Posterior vena cava (tissue), 2 donors: ENCODE measurements around the gene GABRB2. TPM values are rescaled to one million over a fixed set of nuclear protein-coding genes. Genes with fewer than 3 reads are reported as not detected.
"Not testable (repeated sequence)": the region's sequence is repeated elsewhere in the genome, so short reads cannot be mapped to it uniquely, and the experiment has no call there.

ENCODE experiments used
- DNase-seq: peaks from one replicate; pipeline ENCODE4 v3.0.0-alpha.2; 2020; ENCODE audit warnings: low spot score
- intact Hi-C, 2 donors: fragments of 100-400 bp; cut with DNase I; formaldehyde crosslinking; loops; one replicate each; pipeline versions ENCODE4 v1.14.1 to v1.14.2; 2022 to 2023
- total RNA-seq, 2 donors: library from RNA; stranded (reverse); fragmentation: NEBNext Ultra II Directional; extraction: Animal tissue kit (Norgen Biotek cat#: 25700); gene quantifications; one replicate each; pipeline ENCODE4 v1.2.1, GENCODE V29; 2021
- donor health status: DM: yes; HTN: yes; CAD: no.
- donor health status: DM: yes; HTN: yes; CAD: no.

The GABRB2 gene
- total RNA-seq, 2 donors from 2014 or later, result 0.86 to 0.93 TPM

- intact Hi-C loops, result no loop called here
- DNase-seq, result no peak
Measured at GRCh38 chr5:161269125-161269524, 277.4 kb downstream of the GABRB2 start.

DNA sequence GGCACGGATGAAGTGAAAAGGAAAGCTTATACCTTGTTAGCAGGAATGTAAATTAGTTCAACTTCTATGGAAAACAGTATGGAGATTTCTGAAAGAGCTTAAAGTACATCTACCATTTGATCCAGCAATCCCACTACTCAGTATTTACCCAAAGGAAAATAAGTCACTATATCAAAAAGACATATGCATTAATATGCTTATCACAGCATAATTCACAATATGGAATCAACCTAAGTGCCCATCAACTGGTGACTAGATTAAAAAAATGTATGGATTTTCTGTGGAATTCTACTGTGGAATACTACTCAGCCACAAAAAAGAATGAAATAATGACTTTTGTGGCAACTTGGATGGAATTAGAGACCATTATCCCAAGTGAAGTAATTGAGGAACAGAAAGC, 279.6 kb downstream of the GABRB2 start:
- no peak for DNase-seq
- intact Hi-C loops, result no loop called here

DNA sequence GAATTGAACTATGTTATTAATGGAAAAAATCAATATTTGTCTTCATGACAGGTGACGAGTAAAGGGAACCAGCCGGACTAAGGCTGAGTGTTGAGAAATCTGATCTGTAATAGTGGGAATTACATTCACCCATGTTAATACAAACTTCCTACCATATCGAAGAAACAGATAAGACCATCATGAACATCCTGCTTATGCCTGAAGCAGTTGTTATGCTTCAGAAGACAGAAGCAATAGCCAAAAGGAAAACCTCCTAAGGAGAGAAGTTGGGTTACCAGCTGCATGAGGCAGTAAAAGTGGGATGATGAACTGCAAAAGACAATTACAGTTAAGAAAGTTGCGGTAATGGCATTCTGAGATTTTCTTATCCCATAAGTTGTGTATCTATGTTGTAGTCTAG, 281.5 kb downstream of the GABRB2 start:
- intact Hi-C loops, result no loop called here
- DNase-seq, result no peak

DNA sequence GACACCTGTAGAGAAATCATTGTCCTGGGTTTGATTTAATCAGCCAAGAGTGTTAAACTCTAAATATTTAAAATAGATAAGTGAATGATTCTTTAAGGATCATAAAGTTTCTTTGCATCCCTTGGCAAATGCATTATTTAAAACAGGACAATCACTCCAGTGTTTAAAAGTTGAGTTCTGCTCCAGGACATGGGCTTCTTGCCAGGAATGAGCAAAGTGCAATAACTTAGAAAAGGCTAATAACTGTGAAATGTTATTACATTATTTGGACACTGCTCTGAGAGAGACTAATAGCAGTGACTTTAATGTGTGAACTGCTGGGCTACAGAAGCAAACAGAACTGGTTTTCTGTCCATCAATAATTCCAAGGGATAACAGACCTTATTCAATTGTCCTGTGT, 283.3 kb downstream of the GABRB2 start:
- intact Hi-C loops, result no loop called here
- no peak for DNase-seq

- intact Hi-C loops, result no loop called here
- DNase-seq, result no peak
Measured at GRCh38 chr5:161261668-161262323, 284.7 kb downstream of the GABRB2 start.

DNA sequence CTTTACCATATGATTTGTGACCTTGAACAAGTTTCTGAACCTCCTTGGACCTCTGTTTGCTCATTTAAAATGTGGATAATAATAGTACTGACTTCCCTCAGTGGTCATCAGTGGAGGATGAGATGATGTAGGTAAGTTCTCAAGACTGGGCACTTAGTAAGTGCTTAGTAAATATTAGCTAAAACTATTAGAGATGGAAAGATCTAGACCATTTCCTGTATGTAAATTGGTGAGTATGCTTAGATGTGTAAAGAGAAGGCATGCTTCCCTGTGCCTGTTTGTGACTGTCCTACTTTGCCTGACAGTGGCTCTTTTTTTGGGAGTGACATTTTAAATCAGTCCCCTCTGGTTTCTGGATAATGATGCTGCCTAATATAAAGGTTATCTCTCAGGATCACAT, 288.1 kb downstream of the GABRB2 start:
- DNase-seq, result no peak
- intact Hi-C loops, result no loop called here

- DNase-seq, result no peak
- intact Hi-C loops, result no loop called here
Measured at GRCh38 chr5:161256957-161257356, 289.6 kb downstream of the GABRB2 start.

DNA sequence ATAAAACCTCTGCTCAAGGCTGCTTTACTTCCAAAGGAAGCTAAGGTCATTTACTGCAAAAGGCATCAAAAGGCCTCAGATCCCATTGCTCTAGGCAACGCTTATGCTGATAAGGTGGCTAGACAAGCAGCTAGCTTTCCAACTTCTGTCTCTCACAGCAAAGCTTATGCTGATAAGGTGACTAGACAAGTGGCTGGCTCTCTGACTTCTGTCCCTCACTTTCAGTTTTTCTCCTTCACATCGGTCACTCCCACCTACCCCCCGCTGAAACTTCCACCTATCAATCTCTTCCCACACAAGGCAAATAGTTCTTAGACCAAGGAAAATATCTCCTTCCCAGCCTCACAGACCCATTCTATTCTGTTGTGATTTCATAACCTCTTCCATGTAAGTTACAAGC, 293.6 kb downstream of the GABRB2 start:
- DNase-seq, intact Hi-C loops: not testable (repeated sequence)

GRCh38 chr5:161246749-161247148, 299.8 kb downstream of the GABRB2 start:
- DNase-seq, result no peak
- intact Hi-C loops, result no loop called here

DNA sequence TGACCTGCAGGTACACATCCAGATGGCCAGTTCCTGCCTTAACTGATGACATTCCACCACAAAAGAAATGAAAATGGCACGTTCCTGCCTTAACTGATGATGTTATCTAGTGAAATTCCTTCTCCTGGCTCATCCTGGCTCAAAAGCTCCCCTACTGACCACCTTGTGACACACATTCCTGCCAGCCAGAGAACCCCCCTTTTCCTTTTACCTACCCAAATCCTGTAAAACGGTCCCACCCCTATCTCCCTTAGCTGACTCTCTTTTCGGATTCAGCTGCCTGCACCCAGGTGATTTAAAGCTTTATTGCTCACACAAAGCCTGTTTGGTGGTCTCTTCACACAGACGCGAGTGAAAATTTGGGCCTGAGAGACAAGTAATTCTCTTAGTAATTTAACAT, 300.7 kb downstream of the GABRB2 start:
- intact Hi-C loops, DNase-seq: not testable (repeated sequence)

Other genes with a start within 250 kb of the GABRB2 start
- gene GABRA6, start 139.0 kb upstream of the GABRB2 start, total RNA-seq, result not detected